Stimulated activated naive CD8-positive, alpha-beta T cell treated with anti-CD3 and anti-CD28 coated beads, Interleukin-15, amount 100 ng/mL, for 72 hours (primary cell): Measurements from ENCODE around the gene CISD2.
"Not testable (repeated sequence)": the region's sequence is repeated elsewhere in the genome, so short reads cannot be mapped to it uniquely, and the experiment has no call there.

Source experiments
- ATAC-seq: fragments of 150-1000 bp; cut with Tn5 transposase; 2 replicates; pipeline ENCODE4 v1.10.0; 2021; ENCODE audit warnings: mild to moderate bottlenecking, moderate library complexity
- DNase-seq, 2 donors: peaks; one replicate each; pipeline ENCODE4 v3.0.0; 2021 to 2022
- H3K27ac Mint-ChIP-seq, 2 donors: one replicate each; pipeline ENCODE4 v1.8.0; 2022; ENCODE audit warnings: mild to moderate bottlenecking in 2 of 2, mixed read lengths in 2 of 2, moderate library complexity in 2 of 2
- H3K27me3 Mint-ChIP-seq: one replicate; pipeline ENCODE4 v1.8.0; 2022; ENCODE audit warnings: mixed read lengths
- H3K4me1 Mint-ChIP-seq: one replicate; pipeline ENCODE4 v1.8.0; 2022; ENCODE audit warnings: mild to moderate bottlenecking, mixed read lengths
- H3K4me3 Mint-ChIP-seq, 2 donors: one replicate each; pipeline ENCODE4 v1.8.0; 2022; ENCODE audit warnings: mild to moderate bottlenecking in 2 of 2, mixed read lengths in 2 of 2, moderate library complexity in 1 of 2
- H3K9me3 Mint-ChIP-seq, 2 donors: one replicate each; pipeline ENCODE4 v1.8.0; 2022; ENCODE audit warnings: mixed read lengths in 2 of 2

Gene CISD2, protein sequence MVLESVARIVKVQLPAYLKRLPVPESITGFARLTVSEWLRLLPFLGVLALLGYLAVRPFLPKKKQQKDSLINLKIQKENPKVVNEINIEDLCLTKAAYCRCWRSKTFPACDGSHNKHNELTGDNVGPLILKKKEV

GRCh38 chr4:102868781-102869568, at the start of gene CISD2:
TSS of gene CISD2 (plus strand) at chr4:102868992. CDS start at chr4:102869085, 93 bp downstream.
- DNase-seq (peak; percentile 95 to 96), ATAC-seq (peak; percentile 92)
- H3K27ac Mint-ChIP-seq, result peak within 1 kb of the TSS; percentile 99
- H3K4me3 Mint-ChIP-seq, result peak within 1 kb of the TSS; percentile 91 to 96
- H3K9me3 Mint-ChIP-seq, result no peaks in the 10 kb centered on the region
- H3K4me1 Mint-ChIP-seq, result peaks cover 62% of the 10 kb centered on the region
- no peaks in the 10 kb centered on the region for H3K27me3 Mint-ChIP-seq

DNA sequence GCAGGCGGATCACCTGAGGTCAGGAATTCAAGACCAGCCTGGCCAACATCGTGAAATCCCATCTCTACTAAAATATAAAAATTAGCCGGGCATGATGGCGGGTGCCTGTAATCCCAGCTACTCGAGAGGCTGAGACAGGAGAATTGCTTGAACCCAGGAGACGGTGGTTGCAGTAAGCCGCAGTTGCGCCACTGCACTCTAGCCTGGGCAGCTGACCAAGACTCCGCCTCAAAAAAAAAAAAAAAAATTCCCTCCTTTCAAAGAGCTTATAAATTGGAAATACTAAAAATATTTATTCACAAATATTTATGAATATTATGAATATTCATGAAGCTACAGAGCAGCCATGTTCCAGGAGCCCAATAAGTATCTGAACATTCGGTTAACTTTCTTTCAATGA, 49.7 kb upstream of the CISD2 start:
- H3K27me3 Mint-ChIP-seq, DNase-seq, H3K9me3 Mint-ChIP-seq, ATAC-seq: not testable (repeated sequence)
- peak overlapping the region; percentile 65 to 75 for H3K4me3 Mint-ChIP-seq
- H3K4me1 Mint-ChIP-seq, result peaks cover 91% of the 10 kb centered on the region
- peak overlapping the region in 1 of 2 donors; percentile 67 for H3K27ac Mint-ChIP-seq

DNA sequence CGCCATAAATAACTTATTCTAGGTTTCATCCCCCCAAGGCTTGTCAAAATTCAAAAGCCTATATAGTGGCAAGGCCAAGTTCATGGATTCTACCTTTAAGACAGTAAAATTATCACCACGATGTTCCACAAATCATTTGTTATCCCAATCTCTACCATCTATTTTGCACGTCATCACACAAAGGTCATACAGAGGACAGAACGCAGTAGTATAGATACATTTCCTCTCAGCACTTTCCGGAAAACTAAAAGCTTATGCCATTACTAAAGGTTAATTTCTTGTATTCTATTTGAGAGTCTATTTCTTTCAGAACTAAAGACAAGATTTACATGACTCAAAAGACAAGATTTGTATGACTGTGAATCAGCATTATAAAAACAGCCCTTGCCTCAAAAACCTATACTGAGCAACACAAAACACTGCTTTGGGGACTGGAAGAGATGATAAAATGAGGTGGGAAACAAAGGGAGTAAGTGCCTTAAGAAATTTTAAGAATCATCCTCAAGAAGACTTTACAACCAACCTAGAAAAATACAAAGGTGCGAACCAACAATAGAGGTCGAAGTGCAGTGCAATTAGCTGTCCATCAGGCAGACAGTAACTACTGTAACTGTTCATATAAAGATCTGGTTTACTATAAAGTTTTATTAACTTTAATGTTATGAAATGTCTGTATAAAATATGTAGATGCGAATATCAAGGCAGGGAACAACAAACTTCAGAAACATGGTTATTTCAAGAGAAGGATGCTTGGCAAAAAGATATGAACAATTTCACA, 49.0 kb upstream of the CISD2 start:
- Mint-ChIP-seq H3K4me1 (peaks cover 84% of the 10 kb centered on the region), H3K27me3 (no peaks in the 10 kb centered on the region), H3K27ac (peak overlapping the region; percentile 88 to 91), H3K4me3 (peak overlapping the region in 1 of 2 donors; percentile 75), H3K9me3 (no peaks in the 10 kb centered on the region)
- ATAC-seq (peak; percentile 67), DNase-seq (no peak)

GRCh38 chr4:102823464-102823863, 45.3 kb upstream of the CISD2 start:
- DNase-seq (no peak), ATAC-seq (no peak)
- H3K4me1 Mint-ChIP-seq, result peaks cover 57% of the 10 kb centered on the region
- no peaks in the 10 kb centered on the region for H3K27me3 Mint-ChIP-seq
- no peak overlapping the region for H3K4me3 Mint-ChIP-seq
- no peak overlapping the region for H3K27ac Mint-ChIP-seq
- H3K9me3 Mint-ChIP-seq, result no peaks in the 10 kb centered on the region

- Mint-ChIP-seq H3K27ac (no peak overlapping the region), H3K27me3 (no peaks in the 10 kb centered on the region), H3K4me1 (peaks cover 55% of the 10 kb centered on the region), H3K4me3 (no peak overlapping the region), H3K9me3 (no peaks in the 10 kb centered on the region)
- DNase-seq (no peak), ATAC-seq (no peak)
Measured at GRCh38 chr4:102823897-102824296, 44.9 kb upstream of the CISD2 start.

GRCh38 chr4:102824398-102824797, 44.4 kb upstream of the CISD2 start:
- no peaks in the 10 kb centered on the region for H3K9me3 Mint-ChIP-seq
- H3K27ac Mint-ChIP-seq, result peak overlapping the region in 1 of 2 donors; percentile 55
- no peak overlapping the region for H3K4me3 Mint-ChIP-seq
- H3K27me3 Mint-ChIP-seq, result no peaks in the 10 kb centered on the region
- ATAC-seq, result no peak
- no peak for DNase-seq
- peaks cover 57% of the 10 kb centered on the region for H3K4me1 Mint-ChIP-seq

DNA sequence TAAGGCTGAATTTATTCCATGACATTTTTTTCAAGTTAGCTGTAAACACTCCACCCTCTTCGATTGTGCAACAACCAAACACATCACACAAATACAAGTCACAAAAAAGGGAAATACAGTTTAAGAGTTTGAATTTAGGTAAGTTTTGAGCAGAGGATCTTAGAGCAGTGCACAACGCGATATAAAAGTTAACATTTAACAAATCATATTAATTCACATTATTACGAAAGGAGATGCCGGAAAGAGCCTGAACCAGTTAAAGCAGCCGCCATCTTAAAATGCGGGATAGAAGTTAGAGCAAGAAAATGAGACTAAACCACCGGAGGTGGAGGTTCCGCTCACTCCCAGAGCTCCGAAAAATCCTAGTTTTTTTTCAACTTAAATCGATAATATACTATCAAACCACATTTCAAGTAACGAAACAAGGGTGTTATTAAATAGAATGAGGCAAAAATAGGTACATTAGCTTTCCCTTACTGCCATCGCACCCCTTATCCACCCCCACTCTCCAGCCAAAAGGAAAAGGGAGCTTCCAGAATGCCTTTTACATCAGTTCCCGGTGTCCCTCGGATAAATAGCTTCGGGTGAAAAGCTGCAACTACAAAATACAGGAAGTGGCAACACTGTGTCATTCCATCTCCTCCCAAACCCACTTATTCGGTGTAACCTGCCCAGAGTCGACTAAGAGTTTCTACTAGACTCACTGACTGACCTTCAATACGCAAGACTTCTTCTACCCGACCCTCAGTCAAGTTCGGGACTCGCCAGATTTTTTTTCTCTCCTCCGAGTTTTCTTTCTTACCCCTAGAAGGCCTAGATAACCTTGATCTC, 43.3 kb upstream of the CISD2 start:
- Mint-ChIP-seq H3K4me3 (no peak overlapping the region), H3K9me3 (no peaks in the 10 kb centered on the region), H3K4me1 (peaks cover 48% of the 10 kb centered on the region), H3K27me3 (no peaks in the 10 kb centered on the region), H3K27ac (no peak overlapping the region)
- DNase-seq, result peak; percentile 42 to 57
- no peak for ATAC-seq

GRCh38 chr4:102826105-102826889, 42.5 kb upstream of the CISD2 start:
- DNase-seq, result no peak
- peak; percentile 2 for ATAC-seq
- Mint-ChIP-seq H3K4me3 (no peak overlapping the region), H3K27me3 (no peaks in the 10 kb centered on the region), H3K9me3 (no peaks in the 10 kb centered on the region), H3K4me1 (peaks cover 40% of the 10 kb centered on the region), H3K27ac (no peak overlapping the region)

DNA sequence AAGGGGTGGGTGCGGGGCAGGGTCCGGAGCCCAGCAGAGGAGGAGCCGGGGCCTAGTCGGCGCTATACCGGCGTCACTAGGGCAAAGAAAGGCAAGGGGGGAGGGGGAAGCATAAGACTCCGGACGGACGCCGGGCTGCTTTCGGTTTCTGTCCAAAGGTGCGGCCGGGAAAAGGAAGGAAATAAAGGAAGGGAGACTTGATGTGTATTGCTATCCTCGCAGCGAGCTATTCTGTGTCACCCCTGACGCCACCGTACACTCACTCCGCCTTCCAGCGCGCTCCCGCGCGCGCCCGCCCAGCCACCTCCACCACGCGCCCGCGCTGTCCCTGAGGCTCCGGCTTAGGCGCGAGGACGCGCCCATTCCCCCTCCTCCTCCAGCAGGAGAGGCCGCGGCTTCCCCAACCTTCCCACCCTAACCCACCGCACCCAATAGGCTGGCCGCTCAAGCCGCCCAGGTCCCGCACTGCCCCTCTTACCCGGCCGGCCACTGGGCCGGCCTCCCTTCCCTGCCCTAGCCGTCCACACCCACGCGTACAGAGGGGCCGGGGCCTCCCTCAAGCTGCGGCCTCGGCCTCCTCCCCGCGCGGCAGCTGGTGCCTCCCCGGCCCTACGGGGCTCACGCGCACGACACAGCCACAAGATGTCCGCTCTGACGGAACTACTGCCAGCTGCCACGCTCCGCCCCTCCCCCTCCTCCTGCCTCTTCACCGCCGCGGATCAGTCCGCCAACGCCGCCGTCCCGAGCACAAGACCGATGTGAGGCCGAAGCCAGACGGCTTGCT, 41.7 kb upstream of the CISD2 start, which contains the start of gene UBE2D3:
TSS of gene UBE2D3 (minus strand) at position 662 of the 784 bp plus-strand sequence. CDS start 1,043 bp downstream, outside the sequence.
- H3K9me3 Mint-ChIP-seq, result no peaks in the 10 kb centered on the region
- ATAC-seq (peak; percentile 65), DNase-seq (peak; percentile 97)
- H3K27me3 Mint-ChIP-seq, result no peaks in the 10 kb centered on the region
- H3K4me3 Mint-ChIP-seq, result no peak within 1 kb of the TSS
- H3K4me1 Mint-ChIP-seq, result peaks cover 36% of the 10 kb centered on the region
- H3K27ac Mint-ChIP-seq, result no peak within 1 kb of the TSS

DNA sequence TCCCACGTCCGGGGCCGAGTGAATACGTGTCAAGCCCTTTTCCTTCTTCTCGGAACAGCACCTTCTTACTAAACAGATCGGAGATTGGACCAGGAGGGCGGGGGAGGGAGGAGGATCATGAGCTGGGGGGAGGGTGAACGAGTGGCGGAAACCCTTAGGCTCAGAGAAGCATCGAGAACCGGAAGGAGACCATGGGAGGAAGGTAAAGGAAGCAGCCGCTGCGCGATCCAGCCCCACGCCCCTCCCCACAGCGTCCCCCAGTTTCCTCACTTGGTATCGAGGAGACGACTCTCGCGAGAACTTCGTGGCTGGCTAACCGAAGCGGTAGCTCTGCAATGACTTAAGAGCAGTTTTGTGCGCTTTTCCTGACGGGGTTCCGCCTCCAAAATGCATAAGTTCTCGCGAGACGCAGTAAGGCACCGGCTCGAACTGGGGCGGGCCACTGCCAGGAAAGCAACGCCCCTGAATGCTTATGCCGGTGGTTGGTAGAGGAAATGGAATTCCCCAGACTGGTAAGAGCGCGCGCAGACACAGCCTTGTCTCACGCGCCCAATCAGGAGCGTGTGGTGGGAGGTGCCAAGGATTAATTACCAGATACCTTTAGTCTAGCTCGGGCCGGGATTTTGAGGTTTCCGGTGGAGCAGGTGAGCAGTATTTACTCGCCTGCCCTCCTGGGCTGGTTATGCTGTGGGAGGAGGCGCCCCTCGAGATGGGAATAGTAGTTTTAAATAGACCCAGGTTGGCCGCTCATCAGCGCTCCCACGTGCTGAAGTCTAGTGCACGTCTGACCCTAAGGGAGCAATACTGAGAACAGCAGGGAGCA, 40.9 kb upstream of the CISD2 start:
- Mint-ChIP-seq H3K27me3 (no peaks in the 10 kb centered on the region), H3K4me1 (peaks cover 32% of the 10 kb centered on the region), H3K4me3 (no peak overlapping the region), H3K27ac (no peak overlapping the region), H3K9me3 (no peaks in the 10 kb centered on the region)
- ATAC-seq, result peak; percentile 82
- DNase-seq, result peak; percentile 98 to 99

DNA sequence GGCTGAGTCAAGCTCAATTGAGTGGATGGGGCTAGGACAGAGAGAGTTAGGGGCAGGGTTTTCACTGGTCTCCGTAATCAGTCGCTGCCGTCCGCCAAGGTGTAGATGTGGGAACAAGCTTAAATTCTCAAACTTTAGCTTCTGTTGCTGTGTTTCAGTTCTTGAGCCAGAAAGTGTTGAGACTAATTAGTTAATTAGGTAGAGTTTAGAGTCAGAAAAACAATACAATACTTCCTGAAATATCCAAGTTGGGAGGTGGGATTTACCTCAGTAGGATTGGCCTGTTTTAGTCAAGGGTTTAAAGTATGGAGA, 40.3 kb upstream of the CISD2 start:
- Mint-ChIP-seq H3K4me3 (no peak overlapping the region), H3K27ac (no peak overlapping the region), H3K9me3 (no peaks in the 10 kb centered on the region), H3K4me1 (peaks cover 31% of the 10 kb centered on the region), H3K27me3 (no peaks in the 10 kb centered on the region)
- ATAC-seq (no peak), DNase-seq (no peak)

- DNase-seq (no peak), ATAC-seq (no peak)
- Mint-ChIP-seq H3K4me3 (no peak overlapping the region), H3K4me1 (peaks cover 27% of the 10 kb centered on the region), H3K9me3 (no peaks in the 10 kb centered on the region), H3K27me3 (no peaks in the 10 kb centered on the region), H3K27ac (no peak overlapping the region)
Measured at GRCh38 chr4:102829803-102830202, 39.0 kb upstream of the CISD2 start.

DNA sequence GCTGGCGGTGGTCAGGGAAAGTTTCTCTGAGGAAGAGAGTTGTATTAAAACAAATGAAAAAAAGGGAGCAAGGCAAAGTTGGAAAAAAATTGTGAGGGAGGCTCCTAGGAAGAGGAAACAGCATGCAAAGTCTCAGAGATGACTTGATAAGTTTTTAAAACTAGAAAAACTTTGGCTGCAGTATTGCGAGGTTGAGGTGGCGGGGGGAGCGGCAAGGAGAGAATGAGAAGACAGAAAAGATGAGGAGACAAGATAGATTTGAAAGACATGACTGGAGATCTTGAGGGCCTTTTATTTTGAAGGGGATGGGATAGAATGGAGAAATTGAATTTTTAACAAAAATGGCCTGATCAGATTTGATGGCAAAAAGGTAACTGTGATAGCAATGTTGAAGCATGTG, 36.7 kb upstream of the CISD2 start:
- H3K4me1 Mint-ChIP-seq, result peaks cover 27% of the 10 kb centered on the region
- no peaks in the 10 kb centered on the region for H3K9me3 Mint-ChIP-seq
- no peak for DNase-seq
- no peak for ATAC-seq
- H3K4me3 Mint-ChIP-seq, result no peak overlapping the region
- no peaks in the 10 kb centered on the region for H3K27me3 Mint-ChIP-seq
- H3K27ac Mint-ChIP-seq, result peak overlapping the region; percentile 0 to 15
